ENCODE measurements around the gene ARL15.

Gene ARL15

GRCh38 chr5:53917095-53917494, 393.3 kb downstream of the ARL15 start:
- Histone ChIP-seq H3K4me1 (no peaks in the 10 kb centered on the region), H3K9me3 (no peaks in the 10 kb centered on the region), H3K27me3 (no peaks in the 10 kb centered on the region), H3K36me3 (no peaks in the 10 kb centered on the region), H3K4me3 (ENCODE audit: low read depth, low read length) (no peak overlapping the region)
- DNase-seq = no peak
- TF ChIP-seq CTCF (IDR thresholded peaks at IDR 0.05; ENCODE audit: low read depth, low read length) = no peak

- no peak for TF ChIP-seq CTCF (IDR thresholded peaks at IDR 0.05; ENCODE audit: low read depth, low read length)
- no peak overlapping the region for H3K4me3 ChIP-seq (ENCODE audit: low read depth, low read length)
- no peaks in the 10 kb centered on the region for H3K36me3 ChIP-seq
- no peaks in the 10 kb centered on the region for H3K9me3 ChIP-seq
- H3K27me3 ChIP-seq = no peaks in the 10 kb centered on the region
- no peak for DNase-seq
- H3K4me1 ChIP-seq = no peaks in the 10 kb centered on the region
These were observed 395.3 kb downstream of the ARL15 start for GRCh38 chr5:53915120-53915519.

GRCh38 chr5:53913941-53914340, 396.4 kb downstream of the ARL15 start:
- Histone ChIP-seq H3K9me3 (no peaks in the 10 kb centered on the region), H3K27me3 (no peaks in the 10 kb centered on the region), H3K4me1 (no peaks in the 10 kb centered on the region), H3K36me3 (no peaks in the 10 kb centered on the region), H3K4me3 (ENCODE audit: low read depth, low read length) (no peak overlapping the region)
- TF ChIP-seq CTCF (IDR thresholded peaks at IDR 0.05; ENCODE audit: low read depth, low read length) = no peak
- no peak for DNase-seq

- no peaks in the 10 kb centered on the region for H3K27me3 ChIP-seq
These were observed 401.6 kb downstream of the ARL15 start for GRCh38 chr5:53908757-53909156.

GRCh38 chr5:53907827-53908226, 402.5 kb downstream of the ARL15 start:
- no peak for DNase-seq
- Histone ChIP-seq H3K9me3 (no peaks in the 10 kb centered on the region), H3K4me1 (no peaks in the 10 kb centered on the region), H3K27me3 (no peaks in the 10 kb centered on the region), H3K36me3 (no peaks in the 10 kb centered on the region), H3K4me3 (ENCODE audit: low read depth, low read length) (no peak overlapping the region)
- no peak for TF ChIP-seq CTCF (IDR thresholded peaks at IDR 0.05; ENCODE audit: low read depth, low read length)

More at GRCh38 chr5:53908757-53909156, 401.6 kb downstream of the ARL15 start:
- H3K4me1 ChIP-seq = no peaks in the 10 kb centered on the region
- no peak for TF ChIP-seq CTCF (IDR thresholded peaks at IDR 0.05; ENCODE audit: low read depth, low read length)
- no peak for DNase-seq
- H3K9me3 ChIP-seq = no peaks in the 10 kb centered on the region
- no peaks in the 10 kb centered on the region for H3K36me3 ChIP-seq
- no peak overlapping the region for H3K4me3 ChIP-seq (ENCODE audit: low read depth, low read length)

GRCh38 chr5:53906736-53907135, 403.6 kb downstream of the ARL15 start:
- no peaks in the 10 kb centered on the region for H3K4me1 ChIP-seq
- no peaks in the 10 kb centered on the region for H3K9me3 ChIP-seq
- no peak for DNase-seq
- no peaks in the 10 kb centered on the region for H3K36me3 ChIP-seq
- no peaks in the 10 kb centered on the region for H3K27me3 ChIP-seq
- H3K4me3 ChIP-seq (ENCODE audit: low read depth, low read length) = no peak overlapping the region
- no peak for TF ChIP-seq CTCF (IDR thresholded peaks at IDR 0.05; ENCODE audit: low read depth, low read length)

Measured in BE2C (cell line).